H1 (cell line): ENCODE results near the gene TMEM51. TPM values are rescaled to one million over a fixed set of nuclear protein-coding genes. Genes with fewer than 3 reads are reported as not detected.
A peak's percentile ranks its signal among the peaks of the same experiment; 100 is the strongest.

Experiments
- CTCF ChIA-PET: fragments of 300-600 bp; sonication (Branson Sonifier 250); formaldehyde crosslinking; loops from one replicate; lab custom pipeline; 2021; ENCODE audit not compliant: partially characterized antibody; lab: Charles Lee
- POLR2A ChIA-PET: fragments of 300-600 bp; sonication (Branson Sonifier 250); formaldehyde crosslinking; loops from one replicate; lab custom pipeline; 2021; ENCODE audit warnings: inconsistent platforms; ENCODE audit not compliant: partially characterized antibody; lab: Charles Lee
- DNase-seq, 2 experiments: peaks; one replicate each; pipeline versions ENCODE4 v3.0.0 to v3.0.0-alpha.2; 2010 to 2022; ENCODE audit warnings: low spot score in 2 of 2, low read depth in 1 of 2, mixed read lengths in 1 of 2
- FAIRE-seq: peaks from 2 replicates; lab custom pipeline; 2011; peaks lifted over from hg19 to GRCh38; lab: Jason Lieb, UNC
- H2AFZ ChIP-seq: 2 replicates; pipeline ENCODE4 v1.8.1; 2012; ENCODE audit warnings: low read length, inconsistent platforms
- H2AK5ac ChIP-seq: 2 replicates; pipeline ENCODE4 v1.6.1; 2013; ENCODE audit warnings: low read depth, low read length
- H2BK120ac ChIP-seq: replicated peaks from 2 replicates; pipeline ENCODE3; 2013; ENCODE audit warnings: low read depth, low read length, inconsistent platforms
- H2BK12ac ChIP-seq: 2 replicates; pipeline ENCODE4 v1.6.1; 2013; ENCODE audit warnings: low read depth, low read length
- H2BK15ac ChIP-seq: 2 replicates; pipeline ENCODE4 v1.6.1; 2013; ENCODE audit warnings: low read length
- H2BK20ac ChIP-seq: 2 replicates; pipeline ENCODE4 v1.6.1; 2013; ENCODE audit warnings: low read length
- H2BK5ac ChIP-seq: 2 replicates; pipeline ENCODE4 v1.6.1; 2013; ENCODE audit warnings: low read depth, low read length
- H3K14ac ChIP-seq: 2 replicates; pipeline ENCODE4 v1.6.1; 2013; ENCODE audit warnings: inconsistent platforms; ENCODE audit not compliant: insufficient read length
- H3K18ac ChIP-seq: 2 replicates; pipeline ENCODE4 v1.6.1; 2013; ENCODE audit warnings: low read length; ENCODE audit errors: extremely low read depth
- H3K23ac ChIP-seq: 2 replicates; pipeline ENCODE4 v1.6.1; 2013; ENCODE audit warnings: inconsistent platforms; ENCODE audit not compliant: insufficient read length
- H3K23me2 ChIP-seq: 2 replicates; pipeline ENCODE4 v1.6.1; 2013; ENCODE audit warnings: low read depth, low read length
- H3K27ac ChIP-seq: 2 replicates; pipeline ENCODE4 v1.6.1; 2011; ENCODE audit warnings: low read depth, low read length, inconsistent platforms
- H3K27me3 ChIP-seq, 4 experiments: replicated peaks in 1 of 4; 1 replicate in 1 of 4; 2 replicates in 3 of 4; pipeline versions ENCODE4 v1.6.1 to v1.8.1; 2011 to 2013; ENCODE audit warnings: low read length in 3 of 4, mild to moderate bottlenecking in 3 of 4, inconsistent platforms in 2 of 4, mixed read lengths in 2 of 4, moderate library complexity in 1 of 4; ENCODE audit not compliant: control insufficient read depth in 3 of 4, insufficient read depth in 3 of 4; ENCODE audit errors: extremely low read depth in 1 of 4
- H3K36me3 ChIP-seq, 4 experiments: 2 replicates each; pipeline versions ENCODE4 v1.6.1 to v1.8.1; 2011 to 2013; ENCODE audit warnings: mild to moderate bottlenecking in 4 of 4, low read length in 3 of 4, moderate library complexity in 2 of 4, control low read depth in 1 of 4, inconsistent platforms in 1 of 4; ENCODE audit not compliant: insufficient read depth in 4 of 4, control insufficient read depth in 2 of 4
- H3K4ac ChIP-seq: replicated peaks from 2 replicates; pipeline ENCODE3; 2013; ENCODE audit warnings: low read length, low read depth, mixed read lengths, inconsistent platforms; ENCODE audit not compliant: insufficient read length
- H3K4me1 ChIP-seq, 4 experiments: replicated peaks in 1 of 4; 1 replicate in 1 of 4; 2 replicates in 3 of 4; pipeline versions ENCODE4 v1.6.1 to v1.8.1; 2011 to 2013; ENCODE audit warnings: low read length in 3 of 4, inconsistent platforms in 2 of 4, mixed read lengths in 1 of 4; ENCODE audit not compliant: insufficient read depth in 4 of 4, control insufficient read depth in 3 of 4
- H3K4me2 ChIP-seq, 2 experiments: 2 replicates each; pipeline versions ENCODE4 v1.6.1 to v1.8.1; 2011 to 2013; ENCODE audit warnings: low read depth in 2 of 2, low read length in 2 of 2, control low read depth in 1 of 2, inconsistent platforms in 1 of 2, mild to moderate bottlenecking in 1 of 2; ENCODE audit not compliant: insufficient read depth in 1 of 2
- H3K4me3 ChIP-seq, 4 experiments: fragments of 200-600, 300-600 bp in 1 of 4; sonication (generic), shearing (Covaris generic), sonication (Bioruptor Twin) in 1 of 4; 2 replicates each; pipeline versions ENCODE4 v1.5.1 to v1.8.1; 2011 to 2016; ENCODE audit warnings: low read length in 4 of 4, low read depth in 3 of 4, control low read depth in 2 of 4, inconsistent platforms in 2 of 4, mild to moderate bottlenecking in 2 of 4, mixed read lengths in 1 of 4, moderate library complexity in 1 of 4; ENCODE audit not compliant: insufficient read depth in 2 of 4; ENCODE audit errors: extremely low read depth in 1 of 4
- H3K56ac ChIP-seq: replicated peaks from 2 replicates; pipeline ENCODE3; 2013; ENCODE audit warnings: low read depth, mild to moderate bottlenecking, mixed read lengths, low read length, inconsistent platforms; ENCODE audit not compliant: insufficient read length
- H3K79me1 ChIP-seq: 2 replicates; pipeline ENCODE4 v1.6.1; 2013; ENCODE audit warnings: low read depth, low read length, control low read depth
- H3K79me2 ChIP-seq, 2 experiments: 2 replicates each; pipeline versions ENCODE4 v1.6.1 to v1.8.1; 2012 to 2013; ENCODE audit warnings: low read length in 2 of 2, mild to moderate bottlenecking in 2 of 2, inconsistent platforms in 1 of 2; ENCODE audit not compliant: insufficient read depth in 2 of 2, control insufficient read depth in 1 of 2
- H3K9ac ChIP-seq, 4 experiments: replicated peaks in 1 of 4; 1 replicate in 1 of 4; 2 replicates in 3 of 4; pipeline versions ENCODE4 v1.6.1 to v1.8.1; 2011 to 2013; ENCODE audit warnings: low read depth in 3 of 4, low read length in 3 of 4, control low read depth in 2 of 4, mild to moderate bottlenecking in 2 of 4, moderate library complexity in 2 of 4, inconsistent platforms in 1 of 4; ENCODE audit errors: extremely low read depth in 1 of 4
- H3K9me3 ChIP-seq, 2 experiments: 2 replicates each; pipeline versions ENCODE4 v1.6.1 to v1.8.1; 2012 to 2013; ENCODE audit warnings: mild to moderate bottlenecking in 2 of 2, moderate library complexity in 2 of 2, control low read depth in 1 of 2, inconsistent platforms in 1 of 2, low read depth in 1 of 2, low read length in 1 of 2, mixed read lengths in 1 of 2; ENCODE audit not compliant: insufficient read depth in 2 of 2
- H4K20me1 ChIP-seq, 2 experiments: replicated peaks in 1 of 2; 2 replicates each; pipeline versions ENCODE3 to v1.8.1; 2011 to 2013; ENCODE audit warnings: inconsistent platforms in 2 of 2, low read length in 2 of 2, mild to moderate bottlenecking in 1 of 2; ENCODE audit not compliant: insufficient read depth in 2 of 2, control insufficient read depth in 1 of 2
- H4K5ac ChIP-seq: 2 replicates; pipeline ENCODE4 v1.6.1; 2013; ENCODE audit warnings: low read length, low read depth, mixed read lengths, inconsistent platforms; ENCODE audit not compliant: insufficient read length
- H4K8ac ChIP-seq: 2 replicates; pipeline ENCODE4 v1.8.0; 2013; ENCODE audit warnings: mild to moderate bottlenecking, moderate library complexity, low read length, inconsistent platforms; ENCODE audit not compliant: insufficient read depth; ENCODE audit errors: extremely low read depth
- H4K91ac ChIP-seq: replicated peaks from 2 replicates; pipeline ENCODE3; 2013; ENCODE audit warnings: low read length, mixed read lengths, inconsistent platforms; ENCODE audit not compliant: insufficient read length
- BRCA1 ChIP-seq: IDR thresholded peaks from 2 replicates; pipeline ENCODE4 v1.6.1; 2012; ENCODE audit warnings: low read depth, low read length, improper control_type of control experiment
- CBX5 ChIP-seq: fragments of 300-800, 300-1000 bp; sonication (generic); IDR thresholded peaks from 2 replicates; pipeline ENCODE4 v1.7.1; 2016; ENCODE audit warnings: antibody characterized with exemption, low read length, low read depth
- JUND ChIP-seq: IDR thresholded peaks from 2 replicates; pipeline ENCODE4 v1.6.1; 2011; ENCODE audit warnings: mild to moderate bottlenecking, improper control_type of control experiment, low read length
- NRF1 ChIP-seq: IDR thresholded peaks from 2 replicates; pipeline ENCODE4 v1.6.1; 2011; ENCODE audit warnings: mild to moderate bottlenecking, low read depth, low read length, improper control_type of control experiment
- PHF8 ChIP-seq: fragments of 200-600 bp; sonication (generic); conservative IDR thresholded peaks from 2 replicates; pipeline ENCODE4 v1.7.1; 2012; ENCODE audit warnings: low read depth, mild to moderate bottlenecking, inconsistent platforms, low read length, moderate library complexity
- TAF7 ChIP-seq: optimal IDR thresholded peaks from 2 replicates; pipeline ENCODE3; 2011; ENCODE audit warnings: low read depth, mild to moderate bottlenecking, inconsistent platforms, low read length, moderate library complexity, borderline replicate concordance
- TCF12 ChIP-seq: IDR thresholded peaks from 2 replicates; pipeline ENCODE4 v1.6.1; 2011; ENCODE audit warnings: low read depth, mild to moderate bottlenecking, low read length
- TEAD4 ChIP-seq: IDR thresholded peaks from 2 replicates; pipeline ENCODE4 v1.6.1; 2012; ENCODE audit warnings: low read depth, low read length, inconsistent platforms, mixed read lengths
- WGBS, 2 experiments: shearing (Covaris generic) in 1 of 2; methylation state at CpG; one replicate each; pipeline versions ENCODE4 v1.1.6 to v1.1.7; 2013 to 2015; ENCODE audit warnings: low lambda C conversion rate in 2 of 2, mixed read lengths in 2 of 2, inconsistent platforms in 1 of 2, low coverage in 1 of 2, missing lambda C conversion rate in 1 of 2; ENCODE audit not compliant: insufficient replicate concordance in 2 of 2, insufficient coverage in 1 of 2, insufficient read length in 1 of 2; ENCODE audit errors: extremely low coverage in 1 of 2, missing lambda C conversion rate in 1 of 2; 5-methylcytosine and 5-hydroxymethylcytosine counted together
- polyA plus RNA-seq, 7 experiments: library from polyadenylated mRNA; depleted of rRNA in 3 of 7; stranded (reverse) in 5 of 7; unstranded in 2 of 7; fragments of >200 nt in 5 of 7; fragments of 200-250 nt in 2 of 7; gene quantifications; 1 replicate in 5 of 7; 2 replicates in 1 of 7; 4 replicates in 1 of 7; pipeline versions ENCODE4 v1.2.1 to v1.2.3, GENCODE V29; 2011 to 2013; ENCODE audit warnings: missing spikeins in 2 of 7, mixed read lengths in 2 of 7
- total RNA-seq: library from RNA; stranded (reverse); fragmentation: NEBNext Ultra II Directional; extraction: Animal tissue kit (Norgen Biotek cat#: 25700); gene quantifications from 2 replicates; pipeline ENCODE4 v1.2.1, GENCODE V29; 2021

TMEM51 gene
- total and polyA plus RNA-seq, 2 of the 8 experiments (the other 6 are each of a cell fraction or from before 2014, with no cell fraction given) = 9.9 to 10.7 TPM

GRCh38 chr1:15134285-15134684 is 19.3 kb upstream of the TMEM51 start:
- H3K79me2 ChIP-seq = no peaks in the 10 kb centered on the region
- POLR2A ChIA-PET = no interaction called here
- no peaks in the 10 kb centered on the region for H3K36me3 ChIP-seq
- TF ChIP-seq NRF1 (no peak), TEAD4 (no peak), TAF7 (no peak), CBX5 (no peak), PHF8 (no peak), BRCA1 (no peak), JUND (no peak), TCF12 (no peak)
- no peak overlapping the region for H3K9ac ChIP-seq
- no peaks in the 10 kb centered on the region for H3K23me2 ChIP-seq
- no peak overlapping the region for H2BK120ac ChIP-seq
- no peak overlapping the region for H3K23ac ChIP-seq
- no peak overlapping the region; the same call in 1 of the 2 replicates for H4K8ac ChIP-seq
- H3K14ac ChIP-seq = no peak overlapping the region
- no peak overlapping the region for H4K5ac ChIP-seq
- 84% methylated on average over 2 of the region's 2 CpGs; no CpG with 5 or more reads in 1 of the 2 experiments for WGBS, 2 experiments
- no peak overlapping the region for H3K4me3 ChIP-seq
- FAIRE-seq = no peak
- DNase-seq = no peak
- H2BK15ac ChIP-seq = 0 out of 2 replicates have a peak overlapping the region, but pooled peaks have one; percentile 29
- no peaks in the 10 kb centered on the region for H4K20me1 ChIP-seq
- no peak overlapping the region for H3K56ac ChIP-seq
- H2AFZ ChIP-seq = no peak overlapping the region
- H2BK20ac ChIP-seq = no peak overlapping the region
- no peak overlapping the region for H2BK12ac ChIP-seq
- H2AK5ac ChIP-seq = no peak overlapping the region
- H3K79me1 ChIP-seq = no peaks in the 10 kb centered on the region
- peaks cover 0 to 2% (median 0%) of the 10 kb centered on the region in 4 experiments; a peak in 1 of 7 replicates for H3K27me3 ChIP-seq
- H3K4me2 ChIP-seq = no peak overlapping the region
- no peak overlapping the region for H3K4ac ChIP-seq
- peaks cover 0 to 3% (median 0%) of the 10 kb centered on the region in 4 experiments; a peak in 2 of 7 replicates for H3K4me1 ChIP-seq
- CTCF ChIA-PET = interaction anchor here (0.7 to 2.1 kb wide), 8 partner anchors 18 to 190 kb away, joined by 3 to 6 read pairs (median 3); no protein-coding TSS in a partner anchor
- no peaks in the 10 kb centered on the region for H3K9me3 ChIP-seq
- H2BK5ac ChIP-seq = no peak overlapping the region
- H3K27ac ChIP-seq = no peak overlapping the region
- H4K91ac ChIP-seq = no peak overlapping the region
- no peak overlapping the region for H3K18ac ChIP-seq
